Prostate gland (tissue), 2 donors: Measurements from ENCODE around the gene DACH1.

Source experiments
- CTCF ChIP-seq, 4 experiments: fragments of 200-600 bp in 2 of 4; fragments of 450-650 bp in 2 of 4; sonication (generic) in 2 of 4; IDR thresholded peaks; 1 replicate in 3 of 4; 2 replicates in 1 of 4; pipeline ENCODE4 v1.5.1; 2016 to 2019; ENCODE audit warnings: antibody characterized with exemption in 4 of 4, mild to moderate bottlenecking in 2 of 4, moderate library complexity in 2 of 4
- POLR2A ChIP-seq: fragments of 450-650 bp; IDR thresholded peaks from one replicate; pipeline ENCODE4 v1.6.1; 2016; ENCODE audit warnings: antibody characterized with exemption, mild to moderate bottlenecking

- TF ChIP-seq CTCF (IDR thresholded peaks at IDR 0.05) (no peak), POLR2A (no peak)
Observed at GRCh38 chr13:71886880-71887279, 19.9 kb upstream of the DACH1 start.
